K562 (cell line): ENCODE results near the gene BBC3. TPM values are rescaled to one million over a fixed set of nuclear protein-coding genes. Genes with fewer than 3 reads are reported as not detected.
A peak's percentile ranks its signal among the peaks of the same experiment; 100 is the strongest.

Experiments
- ADNP ChIP-seq: fragments of 200-800 bp; sonication (Bioruptor generic); IDR thresholded peaks from 2 replicates; pipeline ENCODE4 v1.6.1; 2016; ENCODE audit warnings: missing genetic modification characterization, missing compliant biosample characterization
- DIDO1 ChIP-seq: fragments of 450-650 bp; IDR thresholded peaks from 2 replicates; pipeline ENCODE4 v1.6.1; 2016; ENCODE audit warnings: low read depth, missing biosample characterization, missing genetic modification characterization
- ESRRA ChIP-seq: fragments of 450-650 bp; IDR thresholded peaks from 2 replicates; pipeline ENCODE4 v1.6.1; 2014; ENCODE audit warnings: low read depth, mild to moderate bottlenecking, moderate library complexity, borderline replicate concordance
- MAZ ChIP-seq, 2 experiments: fragments of 450-650 bp in 1 of 2; sonication (generic) in 1 of 2; formaldehyde crosslinking; IDR thresholded peaks in 1 of 2; conservative IDR thresholded peaks in 1 of 2; 2 replicates each; pipeline versions ENCODE4 v1.4.0 to v1.5.0; 2020; ENCODE audit warnings: mild to moderate bottlenecking in 1 of 2, missing genetic modification reagents in 1 of 2
- POLR2B ChIP-seq: fragments of 450-650 bp; IDR thresholded peaks from 2 replicates; pipeline ENCODE4 v1.6.1; 2018; ENCODE audit warnings: low read depth; ENCODE audit not compliant: partially characterized antibody
- PTRF ChIP-seq: fragments of 450-650 bp; IDR thresholded peaks from 2 replicates; pipeline ENCODE4 v1.6.1; 2016; ENCODE audit warnings: mild to moderate bottlenecking, missing genetic modification characterization, missing compliant biosample characterization
- RCOR1 ChIP-seq, 2 experiments: IDR thresholded peaks; 2 replicates each; pipeline ENCODE4 v1.6.1; 2012; ENCODE audit warnings: low read depth in 2 of 2, low read length in 2 of 2, borderline replicate concordance in 1 of 2, improper control_type of control experiment in 1 of 2
- SAFB ChIP-seq: fragments of 200-400 bp; formaldehyde crosslinking; IDR thresholded peaks from 2 replicates; pipeline ENCODE4 v1.6.1; 2017; ENCODE audit warnings: low read depth, low read length, borderline replicate concordance
- SOX6 ChIP-seq: fragments of 450-650 bp; IDR thresholded peaks from 2 replicates; pipeline ENCODE4 v1.6.1; 2014; ENCODE audit warnings: mild to moderate bottlenecking
- SRF ChIP-seq, 2 experiments: fragments of 250-450, 450-650 bp in 1 of 2; sonication (Bioruptor Pico) in 1 of 2; sonication (generic) in 1 of 2; formaldehyde crosslinking; IDR thresholded peaks; 2 replicates each; pipeline versions ENCODE4 v1.5.0 to v1.5.1; 2020 to 2022; ENCODE audit warnings: mild to moderate bottlenecking in 1 of 2, missing genetic modification reagents in 1 of 2
- polyA plus RNA-seq, 8 experiments: library from polyadenylated mRNA; depleted of rRNA in 4 of 8; stranded (reverse) in 5 of 8; unstranded in 3 of 8; fragments of >200 nt; fragmentation: Nextera tagmentation in 2 of 8; fragmentation: Illumina TruSeq in 1 of 8; extraction: Ambion mirVana in 2 of 8; extraction: Trizol in 1 of 8; gene quantifications; 2 replicates each; pipeline versions ENCODE4 v1.2.1 to v1.2.3, GENCODE V29; 2011 to 2014; ENCODE audit warnings: inconsistent platforms in 1 of 8, missing spikeins in 1 of 8
- total RNA-seq, 7 experiments: library from RNA; depleted of rRNA in 6 of 7; stranded (reverse); fragments of >200 nt in 6 of 7; fragmentation: Illumina TruSeq in 2 of 7; extraction: Trizol in 2 of 7; gene quantifications; 2 replicates each; pipeline versions ENCODE4 v1.2.1 to v1.2.3, GENCODE V29; 2011 to 2021; ENCODE audit warnings: low replicate concordance in 1 of 7
- TF ChIP-seq, protein P1 (sequence below): sonication (generic); formaldehyde crosslinking; IDR thresholded peaks from 2 replicates; pipeline ENCODE4 v1.8.0; 2022; ENCODE audit warnings: mild to moderate bottlenecking, missing genetic modification reagents
- TF ChIP-seq, protein P2 (sequence below): sonication (generic); formaldehyde crosslinking; IDR thresholded peaks from 2 replicates; pipeline ENCODE4 v1.8.0; 2022; ENCODE audit warnings: mild to moderate bottlenecking, missing genetic modification reagents
- TF ChIP-seq, protein P3 (sequence below): fragments of 150-350 bp; conservative IDR thresholded peaks from 2 replicates; pipeline ENCODE4 v1.6.1; 2014; ENCODE audit warnings: low read length
- TF ChIP-seq, protein P4 (sequence below): sonication (generic); formaldehyde crosslinking; IDR thresholded peaks from 2 replicates; pipeline ENCODE4 v1.8.1; 2023; ENCODE audit warnings: mild to moderate bottlenecking, missing genetic modification reagents
- TF ChIP-seq, protein P5 (sequence below): fragments of 450-650 bp; formaldehyde crosslinking; conservative IDR thresholded peaks from 2 replicates; pipeline ENCODE4 v1.4.0; 2022; ENCODE audit warnings: mild to moderate bottlenecking, missing genetic modification characterization

BBC3 gene
- total and polyA plus RNA-seq, 9 of the 15 experiments (the other 6 are each of a cell fraction or from before 2014, with no cell fraction given): 0.15 to 30.7 (median 4.8) TPM

DNA sequence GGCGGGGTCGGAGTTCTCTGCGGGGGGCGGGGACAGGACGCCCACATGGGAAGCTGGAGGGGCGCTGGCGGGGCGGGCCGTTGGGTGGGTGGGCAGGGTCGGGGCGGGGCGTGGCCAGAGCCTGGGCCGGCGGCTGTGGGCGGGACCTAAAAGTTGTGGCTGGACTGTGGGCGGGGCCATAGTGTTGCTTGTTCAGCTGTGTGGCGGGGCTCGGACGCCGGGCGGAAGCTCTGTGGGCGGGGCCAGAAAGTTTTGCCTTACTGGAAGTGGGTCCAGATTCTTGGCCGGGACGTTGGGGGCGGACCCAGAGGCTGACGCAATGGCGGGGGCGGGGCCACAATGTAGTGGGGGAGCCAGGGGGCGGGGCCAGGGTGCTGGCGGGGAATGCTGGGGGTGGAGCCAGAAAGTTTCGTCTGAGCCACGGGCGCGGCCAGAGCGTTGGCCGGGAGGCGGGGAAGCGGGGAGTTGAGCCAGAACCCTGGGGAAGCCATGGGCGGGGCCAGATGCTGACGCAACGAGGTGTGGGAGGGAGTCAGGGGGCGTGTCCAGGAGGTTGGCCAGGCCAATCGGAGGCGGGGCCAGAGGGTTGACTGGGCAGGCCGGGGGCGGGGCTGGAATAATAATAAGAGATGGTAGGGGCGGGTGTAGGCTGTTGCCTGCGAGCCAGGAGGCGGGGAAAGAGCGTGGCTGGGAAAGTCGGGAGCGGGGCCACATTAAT, 25.9 kb upstream of the BBC3 start (continued):
- TF ChIP-seq, protein P1, sequence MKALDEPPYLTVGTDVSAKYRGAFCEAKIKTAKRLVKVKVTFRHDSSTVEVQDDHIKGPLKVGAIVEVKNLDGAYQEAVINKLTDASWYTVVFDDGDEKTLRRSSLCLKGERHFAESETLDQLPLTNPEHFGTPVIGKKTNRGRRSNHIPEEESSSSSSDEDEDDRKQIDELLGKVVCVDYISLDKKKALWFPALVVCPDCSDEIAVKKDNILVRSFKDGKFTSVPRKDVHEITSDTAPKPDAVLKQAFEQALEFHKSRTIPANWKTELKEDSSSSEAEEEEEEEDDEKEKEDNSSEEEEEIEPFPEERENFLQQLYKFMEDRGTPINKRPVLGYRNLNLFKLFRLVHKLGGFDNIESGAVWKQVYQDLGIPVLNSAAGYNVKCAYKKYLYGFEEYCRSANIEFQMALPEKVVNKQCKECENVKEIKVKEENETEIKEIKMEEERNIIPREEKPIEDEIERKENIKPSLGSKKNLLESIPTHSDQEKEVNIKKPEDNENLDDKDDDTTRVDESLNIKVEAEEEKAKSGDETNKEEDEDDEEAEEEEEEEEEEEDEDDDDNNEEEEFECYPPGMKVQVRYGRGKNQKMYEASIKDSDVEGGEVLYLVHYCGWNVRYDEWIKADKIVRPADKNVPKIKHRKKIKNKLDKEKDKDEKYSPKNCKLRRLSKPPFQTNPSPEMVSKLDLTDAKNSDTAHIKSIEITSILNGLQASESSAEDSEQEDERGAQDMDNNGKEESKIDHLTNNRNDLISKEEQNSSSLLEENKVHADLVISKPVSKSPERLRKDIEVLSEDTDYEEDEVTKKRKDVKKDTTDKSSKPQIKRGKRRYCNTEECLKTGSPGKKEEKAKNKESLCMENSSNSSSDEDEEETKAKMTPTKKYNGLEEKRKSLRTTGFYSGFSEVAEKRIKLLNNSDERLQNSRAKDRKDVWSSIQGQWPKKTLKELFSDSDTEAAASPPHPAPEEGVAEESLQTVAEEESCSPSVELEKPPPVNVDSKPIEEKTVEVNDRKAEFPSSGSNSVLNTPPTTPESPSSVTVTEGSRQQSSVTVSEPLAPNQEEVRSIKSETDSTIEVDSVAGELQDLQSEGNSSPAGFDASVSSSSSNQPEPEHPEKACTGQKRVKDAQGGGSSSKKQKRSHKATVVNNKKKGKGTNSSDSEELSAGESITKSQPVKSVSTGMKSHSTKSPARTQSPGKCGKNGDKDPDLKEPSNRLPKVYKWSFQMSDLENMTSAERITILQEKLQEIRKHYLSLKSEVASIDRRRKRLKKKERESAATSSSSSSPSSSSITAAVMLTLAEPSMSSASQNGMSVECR (CRISPR knock-in tag): no peak
- TF ChIP-seq MAZ (CRISPR knock-in tag; conservative IDR thresholded peaks at IDR 0.05 in 1 of 2, IDR thresholded peaks at IDR 0.05 in 1 of 2) (peak; percentile 30 to 85; a peak in 2 of 4 replicates), PTRF (tag) (no peak), ADNP (tag) (no peak), SAFB (no peak), SRF (CRISPR knock-in tag; IDR thresholded peaks at IDR 0.05) (peak in 1 of 2 experiments; percentile 58; a peak in 1 of 4 replicates), SOX6 (no peak), RCOR1 (IDR thresholded peaks at IDR 0.05; ENCODE audit: borderline replicate concordance in 1 of 2, low read depth in 2 of 2, low read length in 2 of 2) (no peak; a peak in 1 of 4 replicates), ESRRA (no peak), DIDO1 (tag) (no peak), POLR2B (no peak)
- TF ChIP-seq, protein P2, sequence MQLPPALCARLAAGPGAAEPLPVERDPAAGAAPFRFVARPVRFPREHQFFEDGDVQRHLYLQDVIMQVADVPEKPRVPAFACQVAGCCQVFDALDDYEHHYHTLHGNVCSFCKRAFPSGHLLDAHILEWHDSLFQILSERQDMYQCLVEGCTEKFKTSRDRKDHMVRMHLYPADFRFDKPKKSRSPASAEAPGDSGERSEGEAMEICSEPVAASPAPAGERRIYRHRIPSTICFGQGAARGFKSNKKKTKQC (CRISPR knock-in tag): no peak
- TF ChIP-seq, protein P3, sequence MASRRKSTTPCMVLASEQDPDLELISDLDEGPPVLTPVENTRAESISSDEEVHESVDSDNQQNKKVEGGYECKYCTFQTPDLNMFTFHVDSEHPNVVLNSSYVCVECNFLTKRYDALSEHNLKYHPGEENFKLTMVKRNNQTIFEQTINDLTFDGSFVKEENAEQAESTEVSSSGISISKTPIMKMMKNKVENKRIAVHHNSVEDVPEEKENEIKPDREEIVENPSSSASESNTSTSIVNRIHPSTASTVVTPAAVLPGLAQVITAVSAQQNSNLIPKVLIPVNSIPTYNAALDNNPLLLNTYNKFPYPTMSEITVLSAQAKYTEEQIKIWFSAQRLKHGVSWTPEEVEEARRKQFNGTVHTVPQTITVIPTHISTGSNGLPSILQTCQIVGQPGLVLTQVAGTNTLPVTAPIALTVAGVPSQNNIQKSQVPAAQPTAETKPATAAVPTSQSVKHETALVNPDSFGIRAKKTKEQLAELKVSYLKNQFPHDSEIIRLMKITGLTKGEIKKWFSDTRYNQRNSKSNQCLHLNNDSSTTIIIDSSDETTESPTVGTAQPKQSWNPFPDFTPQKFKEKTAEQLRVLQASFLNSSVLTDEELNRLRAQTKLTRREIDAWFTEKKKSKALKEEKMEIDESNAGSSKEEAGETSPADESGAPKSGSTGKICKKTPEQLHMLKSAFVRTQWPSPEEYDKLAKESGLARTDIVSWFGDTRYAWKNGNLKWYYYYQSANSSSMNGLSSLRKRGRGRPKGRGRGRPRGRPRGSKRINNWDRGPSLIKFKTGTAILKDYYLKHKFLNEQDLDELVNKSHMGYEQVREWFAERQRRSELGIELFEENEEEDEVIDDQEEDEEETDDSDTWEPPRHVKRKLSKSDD: no peak
- TF ChIP-seq, protein P4, sequence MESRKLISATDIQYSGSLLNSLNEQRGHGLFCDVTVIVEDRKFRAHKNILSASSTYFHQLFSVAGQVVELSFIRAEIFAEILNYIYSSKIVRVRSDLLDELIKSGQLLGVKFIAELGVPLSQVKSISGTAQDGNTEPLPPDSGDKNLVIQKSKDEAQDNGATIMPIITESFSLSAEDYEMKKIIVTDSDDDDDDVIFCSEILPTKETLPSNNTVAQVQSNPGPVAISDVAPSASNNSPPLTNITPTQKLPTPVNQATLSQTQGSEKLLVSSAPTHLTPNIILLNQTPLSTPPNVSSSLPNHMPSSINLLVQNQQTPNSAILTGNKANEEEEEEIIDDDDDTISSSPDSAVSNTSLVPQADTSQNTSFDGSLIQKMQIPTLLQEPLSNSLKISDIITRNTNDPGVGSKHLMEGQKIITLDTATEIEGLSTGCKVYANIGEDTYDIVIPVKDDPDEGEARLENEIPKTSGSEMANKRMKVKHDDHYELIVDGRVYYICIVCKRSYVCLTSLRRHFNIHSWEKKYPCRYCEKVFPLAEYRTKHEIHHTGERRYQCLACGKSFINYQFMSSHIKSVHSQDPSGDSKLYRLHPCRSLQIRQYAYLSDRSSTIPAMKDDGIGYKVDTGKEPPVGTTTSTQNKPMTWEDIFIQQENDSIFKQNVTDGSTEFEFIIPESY (CRISPR knock-in tag): no peak
- TF ChIP-seq, protein P5, sequence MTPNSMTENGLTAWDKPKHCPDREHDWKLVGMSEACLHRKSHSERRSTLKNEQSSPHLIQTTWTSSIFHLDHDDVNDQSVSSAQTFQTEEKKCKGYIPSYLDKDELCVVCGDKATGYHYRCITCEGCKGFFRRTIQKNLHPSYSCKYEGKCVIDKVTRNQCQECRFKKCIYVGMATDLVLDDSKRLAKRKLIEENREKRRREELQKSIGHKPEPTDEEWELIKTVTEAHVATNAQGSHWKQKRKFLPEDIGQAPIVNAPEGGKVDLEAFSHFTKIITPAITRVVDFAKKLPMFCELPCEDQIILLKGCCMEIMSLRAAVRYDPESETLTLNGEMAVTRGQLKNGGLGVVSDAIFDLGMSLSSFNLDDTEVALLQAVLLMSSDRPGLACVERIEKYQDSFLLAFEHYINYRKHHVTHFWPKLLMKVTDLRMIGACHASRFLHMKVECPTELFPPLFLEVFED: no peak
